Stimulated activated CD4-positive, alpha-beta T cell treated with anti-CD3 and anti-CD28 coated beads, Interleukin-4, amount 100 ng/mL, for 1 hour (primary cell): ENCODE data around the gene CACNA1B.
"Not testable (repeated sequence)": the region's sequence is repeated elsewhere in the genome, so short reads cannot be mapped to it uniquely, and the experiment has no call there.

Source experiments
- DNase-seq: peaks from one replicate; pipeline ENCODE4 v3.0.0-alpha.2; 2020

Gene CACNA1B

GRCh38 chr9:138104251-138105122 lies 226.9 kb downstream of the CACNA1B start:
- DNase-seq: no peak

- DNase-seq: no peak
These were observed 227.5 kb downstream of the CACNA1B start for GRCh38 chr9:138105123-138105415.

- no peak for DNase-seq
These were observed 228.3 kb downstream of the CACNA1B start for GRCh38 chr9:138105561-138106505.

GRCh38 chr9:138107039-138107438 lies 229.5 kb downstream of the CACNA1B start:
- not testable (repeated sequence) for DNase-seq

- no peak for DNase-seq
These were observed 234.0 kb downstream of the CACNA1B start for GRCh38 chr9:138111607-138112006.

GRCh38 chr9:138112090-138112748 lies 234.6 kb downstream of the CACNA1B start:
- DNase-seq: no peak

- DNase-seq: no peak
These were observed 235.4 kb downstream of the CACNA1B start for GRCh38 chr9:138112791-138113600.

GRCh38 chr9:138113701-138114325 lies 236.2 kb downstream of the CACNA1B start:
- not testable (repeated sequence) for DNase-seq

- no peak for DNase-seq
These were observed 237.1 kb downstream of the CACNA1B start for GRCh38 chr9:138114501-138115245.

GRCh38 chr9:138115506-138115905 lies 237.9 kb downstream of the CACNA1B start:
- no peak for DNase-seq

- DNase-seq: no peak
These were observed 238.9 kb downstream of the CACNA1B start for GRCh38 chr9:138116521-138116920.

GRCh38 chr9:138117101-138117750 lies 239.6 kb downstream of the CACNA1B start:
- DNase-seq: no peak

GRCh38 chr9:138117836-138118235 lies 240.3 kb downstream of the CACNA1B start:
- no peak for DNase-seq

GRCh38 chr9:138118601-138119071 lies 241.1 kb downstream of the CACNA1B start:
- DNase-seq: no peak

GRCh38 chr9:138119202-138120027 lies 241.8 kb downstream of the CACNA1B start:
- DNase-seq: no peak

- DNase-seq: no peak
These were observed 242.5 kb downstream of the CACNA1B start for GRCh38 chr9:138120072-138120471.

GRCh38 chr9:138120511-138121437 lies 243.2 kb downstream of the CACNA1B start:
- DNase-seq: no peak

- no peak for DNase-seq
These were observed 244.0 kb downstream of the CACNA1B start for GRCh38 chr9:138121438-138122050.
